ENCODE data around the gene GAB4.

GAB4 gene

GRCh38 chr22:16972311-16972710 lies 35.7 kb downstream of the GAB4 start:
- Histone ChIP-seq H3K27me3 (replicated peaks) (no peaks in the 10 kb centered on the region), H3K27ac (no peak overlapping the region), H3K4me3 (ENCODE audit: low read depth, low read length) (no peak overlapping the region), H3K36me3 (replicated peaks) (no peaks in the 10 kb centered on the region)
- DNase-seq, result no peak
- in situ Hi-C loops (cut with HindIII; ENCODE audit: low pct_ligation_motif_present, low sequenced_read_pairs), result no loop called here
- TF ChIP-seq CTCF (IDR thresholded peaks at IDR 0.05; ENCODE audit: low read depth, low read length, missing control alignments), result no peak

GRCh38 chr22:16970446-16970845 lies 37.6 kb downstream of the GAB4 start:
- H3K27ac ChIP-seq, result no peak overlapping the region
- no peaks in the 10 kb centered on the region for H3K36me3 ChIP-seq (replicated peaks)
- H3K4me3 ChIP-seq (ENCODE audit: low read depth, low read length), result no peak overlapping the region
- no peaks in the 10 kb centered on the region for H3K27me3 ChIP-seq (replicated peaks)
- TF ChIP-seq CTCF (IDR thresholded peaks at IDR 0.05; ENCODE audit: low read depth, low read length, missing control alignments), result no peak
- in situ Hi-C loops (cut with HindIII; ENCODE audit: low pct_ligation_motif_present, low sequenced_read_pairs), result no loop called here
- no peak for DNase-seq

GRCh38 chr22:16969508-16970327 lies 38.3 kb downstream of the GAB4 start:
- Histone ChIP-seq H3K36me3 (replicated peaks) (no peaks in the 10 kb centered on the region), H3K4me3 (ENCODE audit: low read depth, low read length) (no peak overlapping the region), H3K27ac (no peak overlapping the region), H3K27me3 (replicated peaks) (no peaks in the 10 kb centered on the region)
- DNase-seq, result no peak
- TF ChIP-seq CTCF (IDR thresholded peaks at IDR 0.05; ENCODE audit: low read depth, low read length, missing control alignments), result no peak
- in situ Hi-C loops (cut with HindIII; ENCODE audit: low pct_ligation_motif_present, low sequenced_read_pairs), result no loop called here

GRCh38 chr22:16968218-16968595 lies 39.8 kb downstream of the GAB4 start:
- Histone ChIP-seq H3K4me3 (ENCODE audit: low read depth, low read length) (no peak overlapping the region), H3K27ac (no peak overlapping the region), H3K27me3 (replicated peaks) (no peaks in the 10 kb centered on the region), H3K36me3 (replicated peaks) (no peaks in the 10 kb centered on the region)
- in situ Hi-C loops (cut with HindIII; ENCODE audit: low pct_ligation_motif_present, low sequenced_read_pairs), result no loop called here
- DNase-seq, result no peak
- no peak for TF ChIP-seq CTCF (IDR thresholded peaks at IDR 0.05; ENCODE audit: low read depth, low read length, missing control alignments)

- H3K27ac ChIP-seq, result no peak overlapping the region
- no peak for TF ChIP-seq CTCF (IDR thresholded peaks at IDR 0.05; ENCODE audit: low read depth, low read length, missing control alignments)
- H3K4me3 ChIP-seq (ENCODE audit: low read depth, low read length), result no peak overlapping the region
- no peak for DNase-seq
- H3K36me3 ChIP-seq (replicated peaks), result no peaks in the 10 kb centered on the region
- in situ Hi-C loops (cut with HindIII; ENCODE audit: low pct_ligation_motif_present, low sequenced_read_pairs), result no loop called here
- no peaks in the 10 kb centered on the region for H3K27me3 ChIP-seq (replicated peaks)
Observed at GRCh38 chr22:16967453-16968217, 40.4 kb downstream of the GAB4 start.

Data from brain microvascular endothelial cell (primary cell).